K562 (cell line): ENCODE results near the gene LEMD1. TPM values are rescaled to one million over a fixed set of nuclear protein-coding genes. Genes with fewer than 3 reads are reported as not detected.

Source experiments
- BRD9 ChIP-seq: fragments of 450-650 bp; IDR thresholded peaks from 2 replicates; pipeline ENCODE4 v1.6.1; 2018; ENCODE audit warnings: low read depth; ENCODE audit not compliant: partially characterized antibody
- CCNT2 ChIP-seq: IDR thresholded peaks from 2 replicates; pipeline ENCODE4 v1.6.1; 2011; ENCODE audit warnings: borderline replicate concordance, low read depth, mild to moderate bottlenecking, moderate library complexity, mixed read lengths, low read length; ENCODE audit not compliant: insufficient read length; ENCODE audit errors: extremely low read depth
- PTRF ChIP-seq: fragments of 450-650 bp; IDR thresholded peaks from 2 replicates; pipeline ENCODE4 v1.6.1; 2016; ENCODE audit warnings: mild to moderate bottlenecking, missing genetic modification characterization, missing compliant biosample characterization
- polyA plus RNA-seq, 8 experiments: library from polyadenylated mRNA; depleted of rRNA in 4 of 8; stranded (reverse) in 5 of 8; unstranded in 3 of 8; fragments of >200 nt; fragmentation: Nextera tagmentation in 2 of 8; fragmentation: Illumina TruSeq in 1 of 8; extraction: Ambion mirVana in 2 of 8; extraction: Trizol in 1 of 8; gene quantifications; 2 replicates each; pipeline versions ENCODE4 v1.2.1 to v1.2.3, GENCODE V29; 2011 to 2014; ENCODE audit warnings: inconsistent platforms in 1 of 8, missing spikeins in 1 of 8
- total RNA-seq, 7 experiments: library from RNA; depleted of rRNA in 6 of 7; stranded (reverse); fragments of >200 nt in 6 of 7; fragmentation: Illumina TruSeq in 2 of 7; extraction: Trizol in 2 of 7; gene quantifications; 2 replicates each; pipeline versions ENCODE4 v1.2.1 to v1.2.3, GENCODE V29; 2011 to 2021; ENCODE audit warnings: low replicate concordance in 1 of 7
- TF ChIP-seq, protein P1 (sequence below): fragments of 200-600 bp; sonication (generic); IDR thresholded peaks from one replicate; pipeline ENCODE4 v1.6.1; 2012; ENCODE audit warnings: mild to moderate bottlenecking, low read depth, low read length, inconsistent platforms

The LEMD1 gene
- total and polyA plus RNA-seq, 9 of the 15 experiments (the other 6 are each of a cell fraction or from before 2014, with no cell fraction given): 0.11 to 2.4 (median 0.57) TPM; not detected in 1

DNA sequence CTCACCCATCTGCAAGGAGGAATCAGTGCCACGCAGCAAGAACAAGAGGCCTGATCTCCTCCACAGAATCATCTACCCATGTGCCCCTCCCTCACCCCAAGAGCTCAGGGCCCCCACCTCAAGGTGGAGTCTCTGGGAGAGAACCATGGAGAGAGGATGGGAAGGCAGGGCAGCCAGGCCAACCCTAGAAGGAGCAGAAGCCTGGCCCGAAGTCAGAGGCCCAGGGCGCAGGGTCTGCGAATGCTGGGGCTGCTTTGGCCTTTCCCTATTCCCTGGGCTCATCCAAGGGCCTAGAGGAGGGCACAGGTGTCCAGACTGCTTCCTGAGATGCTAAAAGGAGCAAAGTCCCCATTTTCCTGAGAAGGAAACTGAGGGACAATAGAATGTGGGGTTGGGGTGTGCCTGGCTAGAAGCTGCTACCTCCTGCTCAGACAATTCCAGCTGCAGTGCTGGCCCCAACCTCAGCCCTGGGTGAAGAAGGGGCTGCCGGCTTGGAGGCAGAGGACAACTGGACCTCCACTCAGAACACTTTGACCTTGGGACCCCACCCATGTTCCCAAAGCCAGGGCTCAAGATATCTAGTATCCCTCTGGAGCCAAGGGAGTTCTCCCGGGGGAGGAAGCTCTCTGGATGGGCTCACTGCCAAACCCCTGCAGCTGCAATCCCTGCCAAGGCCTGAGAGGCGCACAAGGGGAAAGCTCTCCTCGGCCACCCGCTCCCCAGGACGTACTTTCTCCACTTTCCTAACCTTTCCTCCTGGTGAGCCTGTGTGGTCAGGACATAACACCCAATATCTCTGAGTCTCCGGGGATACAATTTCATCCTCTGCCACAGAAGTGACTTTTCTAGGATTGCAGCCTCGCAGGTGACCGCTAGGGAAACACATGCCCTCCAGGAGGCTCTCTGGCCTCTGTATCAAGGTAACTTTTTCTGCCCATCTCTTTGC, 16.6 kb upstream of the LEMD1 start (continued):
- TF ChIP-seq, protein P1, sequence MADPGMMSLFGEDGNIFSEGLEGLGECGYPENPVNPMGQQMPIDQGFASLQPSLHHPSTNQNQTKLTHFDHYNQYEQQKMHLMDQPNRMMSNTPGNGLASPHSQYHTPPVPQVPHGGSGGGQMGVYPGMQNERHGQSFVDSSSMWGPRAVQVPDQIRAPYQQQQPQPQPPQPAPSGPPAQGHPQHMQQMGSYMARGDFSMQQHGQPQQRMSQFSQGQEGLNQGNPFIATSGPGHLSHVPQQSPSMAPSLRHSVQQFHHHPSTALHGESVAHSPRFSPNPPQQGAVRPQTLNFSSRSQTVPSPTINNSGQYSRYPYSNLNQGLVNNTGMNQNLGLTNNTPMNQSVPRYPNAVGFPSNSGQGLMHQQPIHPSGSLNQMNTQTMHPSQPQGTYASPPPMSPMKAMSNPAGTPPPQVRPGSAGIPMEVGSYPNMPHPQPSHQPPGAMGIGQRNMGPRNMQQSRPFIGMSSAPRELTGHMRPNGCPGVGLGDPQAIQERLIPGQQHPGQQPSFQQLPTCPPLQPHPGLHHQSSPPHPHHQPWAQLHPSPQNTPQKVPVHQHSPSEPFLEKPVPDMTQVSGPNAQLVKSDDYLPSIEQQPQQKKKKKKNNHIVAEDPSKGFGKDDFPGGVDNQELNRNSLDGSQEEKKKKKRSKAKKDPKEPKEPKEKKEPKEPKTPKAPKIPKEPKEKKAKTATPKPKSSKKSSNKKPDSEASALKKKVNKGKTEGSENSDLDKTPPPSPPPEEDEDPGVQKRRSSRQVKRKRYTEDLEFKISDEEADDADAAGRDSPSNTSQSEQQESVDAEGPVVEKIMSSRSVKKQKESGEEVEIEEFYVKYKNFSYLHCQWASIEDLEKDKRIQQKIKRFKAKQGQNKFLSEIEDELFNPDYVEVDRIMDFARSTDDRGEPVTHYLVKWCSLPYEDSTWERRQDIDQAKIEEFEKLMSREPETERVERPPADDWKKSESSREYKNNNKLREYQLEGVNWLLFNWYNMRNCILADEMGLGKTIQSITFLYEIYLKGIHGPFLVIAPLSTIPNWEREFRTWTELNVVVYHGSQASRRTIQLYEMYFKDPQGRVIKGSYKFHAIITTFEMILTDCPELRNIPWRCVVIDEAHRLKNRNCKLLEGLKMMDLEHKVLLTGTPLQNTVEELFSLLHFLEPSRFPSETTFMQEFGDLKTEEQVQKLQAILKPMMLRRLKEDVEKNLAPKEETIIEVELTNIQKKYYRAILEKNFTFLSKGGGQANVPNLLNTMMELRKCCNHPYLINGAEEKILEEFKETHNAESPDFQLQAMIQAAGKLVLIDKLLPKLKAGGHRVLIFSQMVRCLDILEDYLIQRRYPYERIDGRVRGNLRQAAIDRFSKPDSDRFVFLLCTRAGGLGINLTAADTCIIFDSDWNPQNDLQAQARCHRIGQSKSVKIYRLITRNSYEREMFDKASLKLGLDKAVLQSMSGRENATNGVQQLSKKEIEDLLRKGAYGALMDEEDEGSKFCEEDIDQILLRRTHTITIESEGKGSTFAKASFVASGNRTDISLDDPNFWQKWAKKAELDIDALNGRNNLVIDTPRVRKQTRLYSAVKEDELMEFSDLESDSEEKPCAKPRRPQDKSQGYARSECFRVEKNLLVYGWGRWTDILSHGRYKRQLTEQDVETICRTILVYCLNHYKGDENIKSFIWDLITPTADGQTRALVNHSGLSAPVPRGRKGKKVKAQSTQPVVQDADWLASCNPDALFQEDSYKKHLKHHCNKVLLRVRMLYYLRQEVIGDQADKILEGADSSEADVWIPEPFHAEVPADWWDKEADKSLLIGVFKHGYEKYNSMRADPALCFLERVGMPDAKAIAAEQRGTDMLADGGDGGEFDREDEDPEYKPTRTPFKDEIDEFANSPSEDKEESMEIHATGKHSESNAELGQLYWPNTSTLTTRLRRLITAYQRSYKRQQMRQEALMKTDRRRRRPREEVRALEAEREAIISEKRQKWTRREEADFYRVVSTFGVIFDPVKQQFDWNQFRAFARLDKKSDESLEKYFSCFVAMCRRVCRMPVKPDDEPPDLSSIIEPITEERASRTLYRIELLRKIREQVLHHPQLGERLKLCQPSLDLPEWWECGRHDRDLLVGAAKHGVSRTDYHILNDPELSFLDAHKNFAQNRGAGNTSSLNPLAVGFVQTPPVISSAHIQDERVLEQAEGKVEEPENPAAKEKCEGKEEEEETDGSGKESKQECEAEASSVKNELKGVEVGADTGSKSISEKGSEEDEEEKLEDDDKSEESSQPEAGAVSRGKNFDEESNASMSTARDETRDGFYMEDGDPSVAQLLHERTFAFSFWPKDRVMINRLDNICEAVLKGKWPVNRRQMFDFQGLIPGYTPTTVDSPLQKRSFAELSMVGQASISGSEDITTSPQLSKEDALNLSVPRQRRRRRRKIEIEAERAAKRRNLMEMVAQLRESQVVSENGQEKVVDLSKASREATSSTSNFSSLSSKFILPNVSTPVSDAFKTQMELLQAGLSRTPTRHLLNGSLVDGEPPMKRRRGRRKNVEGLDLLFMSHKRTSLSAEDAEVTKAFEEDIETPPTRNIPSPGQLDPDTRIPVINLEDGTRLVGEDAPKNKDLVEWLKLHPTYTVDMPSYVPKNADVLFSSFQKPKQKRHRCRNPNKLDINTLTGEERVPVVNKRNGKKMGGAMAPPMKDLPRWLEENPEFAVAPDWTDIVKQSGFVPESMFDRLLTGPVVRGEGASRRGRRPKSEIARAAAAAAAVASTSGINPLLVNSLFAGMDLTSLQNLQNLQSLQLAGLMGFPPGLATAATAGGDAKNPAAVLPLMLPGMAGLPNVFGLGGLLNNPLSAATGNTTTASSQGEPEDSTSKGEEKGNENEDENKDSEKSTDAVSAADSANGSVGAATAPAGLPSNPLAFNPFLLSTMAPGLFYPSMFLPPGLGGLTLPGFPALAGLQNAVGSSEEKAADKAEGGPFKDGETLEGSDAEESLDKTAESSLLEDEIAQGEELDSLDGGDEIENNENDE: no peak
- TF ChIP-seq PTRF (tag) (no peak), CCNT2 (no peak), BRD9 (no peak)
- TF ChIP-seq, all 486 proteins: peak for 12
